ENCODE results near the gene GLRX5. TPM values are rescaled to one million over a fixed set of nuclear protein-coding genes. Genes with fewer than 3 reads are reported as not detected.

GLRX5 gene
- total RNA-seq, 3 donors from 2014 or later: 37.3 to 45.1 (median 40.7) TPM

DNA sequence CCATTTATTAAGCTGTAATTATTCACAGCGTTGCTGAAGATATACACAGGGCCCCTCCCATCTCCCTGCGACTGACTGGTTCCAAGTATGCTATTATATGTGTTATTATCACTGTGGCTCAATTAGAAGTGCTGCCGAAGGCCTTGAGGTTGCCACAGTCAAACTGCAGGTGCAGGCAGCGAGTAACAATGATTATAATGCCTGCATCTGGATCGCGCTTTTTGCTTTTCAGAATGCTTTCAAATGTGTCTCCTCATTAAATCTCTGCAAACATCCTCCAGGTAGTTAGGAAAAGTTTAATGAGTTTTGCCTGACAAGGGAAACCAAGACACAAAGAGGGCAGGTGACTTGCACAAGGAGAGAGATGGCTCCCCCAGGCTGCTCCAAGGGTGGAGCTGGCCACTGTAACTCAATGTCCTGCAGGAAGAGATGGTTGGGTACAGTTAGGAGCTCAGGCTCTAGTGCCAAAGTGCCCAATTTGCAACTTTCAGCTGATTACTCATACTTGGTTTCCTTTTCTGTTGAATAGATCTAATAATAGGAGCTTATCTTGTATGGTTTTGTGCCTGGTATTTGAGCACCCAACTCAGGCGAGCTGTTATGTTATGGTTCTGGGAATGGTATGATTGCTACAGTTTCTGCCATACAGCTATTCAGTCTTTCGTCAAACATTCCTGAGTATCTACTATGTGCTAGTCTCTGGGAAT is 16.7 kb upstream of the GLRX5 start:
- DNase-seq: no peak
- H3K4me1 Mint-ChIP-seq (ENCODE audit: low read depth): peaks cover 83% of the 10 kb centered on the region

DNA sequence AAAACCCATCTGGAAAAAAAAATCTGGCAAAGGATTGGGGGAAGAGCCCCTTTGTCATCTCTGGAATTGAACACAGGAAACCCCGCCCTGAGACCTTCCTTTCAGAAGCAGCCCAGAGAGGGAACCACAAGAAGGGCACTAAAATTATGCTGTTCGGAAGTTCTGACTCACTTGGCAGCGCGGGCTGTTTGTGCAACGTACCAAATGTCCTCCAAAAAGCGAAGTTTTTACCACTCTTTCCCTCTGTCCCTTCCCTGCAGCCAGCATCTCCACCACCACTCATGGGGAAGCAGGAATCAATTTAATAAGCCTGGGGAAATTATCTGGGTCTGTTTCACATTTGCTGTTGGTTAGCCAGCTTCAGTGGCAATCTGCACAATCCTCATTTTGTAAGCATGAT is 15.2 kb upstream of the GLRX5 start:
- Mint-ChIP-seq H3K9me3 (no peaks in the 10 kb centered on the region), H3K4me3 (peak overlapping the region; percentile 77), H3K36me3 (ENCODE audit: insufficient read depth) (no peaks in the 10 kb centered on the region), H3K4me1 (ENCODE audit: low read depth) (peaks cover 88% of the 10 kb centered on the region), H3K27me3 (ENCODE audit: low read depth) (no peaks in the 10 kb centered on the region)
- DNase-seq: peak; percentile 62
- ATAC-seq: peak; percentile 9 to 12

More for the DNA sequence above, 16.7 kb upstream of the GLRX5 start:
- Mint-ChIP-seq H3K27me3 (ENCODE audit: low read depth) (no peaks in the 10 kb centered on the region), H3K4me3 (peak overlapping the region; percentile 77), H3K36me3 (ENCODE audit: insufficient read depth) (no peaks in the 10 kb centered on the region), H3K9me3 (no peaks in the 10 kb centered on the region)
- ATAC-seq: no peak

DNA sequence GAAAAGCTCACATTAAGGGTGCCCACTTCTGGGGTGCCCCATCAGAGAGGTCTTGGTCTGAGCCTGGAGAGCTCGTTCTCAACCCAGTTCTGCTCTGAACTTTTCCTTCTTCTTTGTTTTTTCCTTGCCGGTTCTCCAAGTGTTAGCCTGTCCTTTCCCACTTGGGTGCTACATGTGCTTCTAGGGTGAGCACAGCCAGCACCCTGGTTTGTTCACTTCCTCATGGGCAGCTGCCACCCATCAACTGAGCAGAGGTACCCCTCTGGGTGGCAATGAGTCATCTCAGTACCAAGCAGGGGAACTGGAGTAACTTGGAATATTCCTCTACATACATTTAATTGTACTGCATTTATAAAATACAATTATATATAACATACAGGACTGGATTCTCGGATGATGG is 14.5 kb upstream of the GLRX5 start:
- ATAC-seq (no peak), DNase-seq (no peak)
- Mint-ChIP-seq H3K4me1 (ENCODE audit: low read depth) (peaks cover 88% of the 10 kb centered on the region), H3K9me3 (no peaks in the 10 kb centered on the region), H3K4me3 (peak overlapping the region; percentile 77), H3K36me3 (ENCODE audit: insufficient read depth) (no peaks in the 10 kb centered on the region), H3K27me3 (ENCODE audit: low read depth) (no peaks in the 10 kb centered on the region)

DNA sequence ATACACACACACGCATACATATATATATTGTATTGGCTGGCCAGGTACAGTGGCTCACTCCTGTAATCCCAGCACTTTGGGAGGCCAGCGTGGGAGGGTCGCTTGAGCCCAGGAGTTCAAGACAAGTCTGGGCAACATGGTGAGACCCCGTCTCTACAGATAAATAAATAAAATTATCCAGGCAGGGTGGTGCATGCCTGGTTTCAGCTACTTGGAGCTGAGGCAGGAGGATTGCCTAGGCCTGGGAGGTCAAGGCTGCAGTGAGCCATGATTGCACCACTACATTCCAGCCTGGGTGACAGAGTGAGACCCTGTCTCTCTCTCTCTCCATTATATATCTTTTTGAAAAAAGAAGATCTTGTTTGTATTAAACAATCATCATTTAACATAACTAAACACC is 13.8 kb upstream of the GLRX5 start:
- DNase-seq: no peak
- H3K4me3 Mint-ChIP-seq: no peak overlapping the region
- no peaks in the 10 kb centered on the region for H3K36me3 Mint-ChIP-seq (ENCODE audit: insufficient read depth)
- no peaks in the 10 kb centered on the region for H3K9me3 Mint-ChIP-seq
- no peak for ATAC-seq
- H3K4me1 Mint-ChIP-seq (ENCODE audit: low read depth): peaks cover 87% of the 10 kb centered on the region
- no peaks in the 10 kb centered on the region for H3K27me3 Mint-ChIP-seq (ENCODE audit: low read depth)

DNA sequence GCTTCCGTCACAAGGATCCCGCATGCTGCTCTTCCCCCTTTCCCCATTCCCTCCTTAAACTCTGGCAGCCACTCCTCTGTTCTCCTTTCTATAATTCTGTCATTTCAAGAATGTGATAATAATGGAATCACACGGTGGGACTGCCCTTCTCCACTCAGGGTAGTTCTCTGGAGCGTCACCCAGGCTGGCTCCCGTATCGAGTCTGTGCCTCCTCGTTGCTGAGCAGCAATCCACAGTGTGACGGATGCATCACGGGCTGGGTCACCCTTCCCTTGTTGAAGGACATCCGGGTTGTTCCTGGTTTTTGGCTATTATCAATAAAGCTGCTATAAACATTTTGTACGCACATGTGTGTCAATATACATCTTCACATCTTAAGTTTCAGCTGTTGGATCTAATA is 12.7 kb upstream of the GLRX5 start:
- Mint-ChIP-seq H3K36me3 (ENCODE audit: insufficient read depth) (no peaks in the 10 kb centered on the region), H3K27me3 (ENCODE audit: low read depth) (no peaks in the 10 kb centered on the region), H3K9me3 (no peaks in the 10 kb centered on the region), H3K4me3 (no peak overlapping the region), H3K4me1 (ENCODE audit: low read depth) (peaks cover 92% of the 10 kb centered on the region)
- DNase-seq: no peak
- no peak for ATAC-seq

DNA sequence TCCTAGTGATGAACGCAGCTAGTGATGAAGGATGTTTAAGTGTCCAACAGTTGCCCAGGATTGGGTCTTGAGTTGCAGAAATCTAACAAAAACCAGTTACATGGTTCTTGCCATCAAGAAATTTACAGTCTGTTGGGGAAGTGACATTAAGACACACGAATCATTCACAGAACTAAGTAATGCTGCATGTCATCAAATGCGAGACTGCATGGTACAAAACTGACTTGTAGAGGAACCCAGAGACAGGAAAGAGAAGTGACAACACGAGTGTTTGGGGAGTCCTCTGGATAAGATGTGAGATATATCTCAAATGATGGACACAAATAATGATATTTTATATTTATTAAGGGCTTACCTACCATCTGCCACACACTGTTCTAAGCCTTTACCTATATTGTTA is 12.3 kb upstream of the GLRX5 start:
- no peak for DNase-seq
- ATAC-seq: no peak

DNA sequence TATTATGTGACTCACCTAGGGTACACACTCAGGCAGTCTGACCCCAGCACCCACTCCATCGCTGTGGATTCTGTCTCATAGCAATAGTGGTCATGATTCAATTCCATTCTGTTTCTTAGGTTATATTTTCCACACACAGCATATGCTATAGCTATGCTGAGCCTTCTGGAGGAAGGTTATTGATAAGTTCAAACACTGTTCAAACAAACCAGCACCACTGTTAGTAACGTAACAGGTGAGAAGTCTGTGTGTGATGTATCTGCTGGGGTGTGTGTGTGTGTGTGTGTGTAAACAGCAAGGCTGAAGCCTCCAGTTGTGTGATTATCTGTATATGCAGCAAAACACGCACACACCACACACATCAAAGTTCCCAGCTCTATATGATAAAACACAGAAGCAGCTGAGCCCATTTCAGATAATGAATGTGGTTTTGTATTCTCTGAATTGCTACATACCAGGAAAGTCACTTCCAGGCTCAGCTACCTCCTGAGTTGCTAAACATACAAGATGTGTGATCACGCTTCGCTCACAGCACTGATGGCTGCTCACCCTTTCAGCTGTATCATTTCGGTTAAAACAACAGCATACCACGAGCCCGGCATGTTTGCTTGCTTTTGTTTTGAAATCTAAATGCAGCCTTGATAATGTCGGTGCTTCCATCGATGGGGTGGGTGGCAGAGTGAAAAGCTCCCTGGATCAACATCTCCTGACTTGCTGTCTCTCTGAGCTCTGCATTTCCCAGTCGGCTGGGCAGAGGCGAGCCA is 11.6 kb upstream of the GLRX5 start:
- H3K4me3 Mint-ChIP-seq: peak overlapping the region; percentile 74
- ATAC-seq (peak; percentile 73 to 77), DNase-seq (no peak)
- H3K4me1 Mint-ChIP-seq (ENCODE audit: low read depth): peaks cover 87% of the 10 kb centered on the region
- H3K9me3 Mint-ChIP-seq: no peaks in the 10 kb centered on the region
- H3K27me3 Mint-ChIP-seq (ENCODE audit: low read depth): no peaks in the 10 kb centered on the region
- no peaks in the 10 kb centered on the region for H3K36me3 Mint-ChIP-seq (ENCODE audit: insufficient read depth)

More for the DNA sequence above, 12.3 kb upstream of the GLRX5 start:
- H3K27me3 Mint-ChIP-seq (ENCODE audit: low read depth): no peaks in the 10 kb centered on the region
- H3K4me3 Mint-ChIP-seq: peak overlapping the region; percentile 74
- peaks cover 92% of the 10 kb centered on the region for H3K4me1 Mint-ChIP-seq (ENCODE audit: low read depth)
- no peaks in the 10 kb centered on the region for H3K9me3 Mint-ChIP-seq
- H3K36me3 Mint-ChIP-seq (ENCODE audit: insufficient read depth): no peaks in the 10 kb centered on the region

DNA sequence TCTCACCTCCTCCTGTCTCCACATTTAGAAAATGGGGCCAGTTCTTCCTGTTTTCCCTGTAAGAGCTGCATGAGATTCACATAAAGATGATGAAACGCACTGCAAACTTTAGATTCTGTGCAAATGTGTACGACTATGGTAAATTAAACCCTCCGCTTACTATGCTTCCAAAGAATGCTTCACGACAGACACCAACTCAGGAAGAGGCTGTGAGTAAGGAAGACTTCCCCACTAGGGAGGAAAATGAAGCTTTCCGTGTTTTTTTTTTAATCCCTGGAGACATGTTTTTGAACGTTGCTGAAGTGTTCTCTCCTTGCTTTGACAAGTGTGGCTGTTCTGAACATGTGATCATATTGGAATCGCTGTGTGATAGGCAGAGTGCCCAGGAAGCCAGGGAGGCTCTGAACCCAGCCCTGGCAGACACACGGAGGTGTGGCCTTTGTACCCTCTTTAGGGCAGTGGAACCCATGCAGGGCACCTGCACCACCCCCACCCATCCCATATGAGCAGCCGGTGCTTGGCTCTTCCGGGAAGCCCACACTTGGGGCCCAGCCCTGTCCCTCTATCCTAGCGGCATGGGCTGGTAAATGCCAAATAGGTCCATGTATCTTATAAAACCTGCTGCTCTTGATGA is 10.9 kb upstream of the GLRX5 start:
- ATAC-seq (no peak), DNase-seq (no peak)
- Mint-ChIP-seq H3K27me3 (ENCODE audit: low read depth) (no peaks in the 10 kb centered on the region), H3K9me3 (no peaks in the 10 kb centered on the region), H3K4me1 (ENCODE audit: low read depth) (peaks cover 81% of the 10 kb centered on the region), H3K36me3 (ENCODE audit: insufficient read depth) (no peaks in the 10 kb centered on the region), H3K4me3 (peak overlapping the region; percentile 74)

DNA sequence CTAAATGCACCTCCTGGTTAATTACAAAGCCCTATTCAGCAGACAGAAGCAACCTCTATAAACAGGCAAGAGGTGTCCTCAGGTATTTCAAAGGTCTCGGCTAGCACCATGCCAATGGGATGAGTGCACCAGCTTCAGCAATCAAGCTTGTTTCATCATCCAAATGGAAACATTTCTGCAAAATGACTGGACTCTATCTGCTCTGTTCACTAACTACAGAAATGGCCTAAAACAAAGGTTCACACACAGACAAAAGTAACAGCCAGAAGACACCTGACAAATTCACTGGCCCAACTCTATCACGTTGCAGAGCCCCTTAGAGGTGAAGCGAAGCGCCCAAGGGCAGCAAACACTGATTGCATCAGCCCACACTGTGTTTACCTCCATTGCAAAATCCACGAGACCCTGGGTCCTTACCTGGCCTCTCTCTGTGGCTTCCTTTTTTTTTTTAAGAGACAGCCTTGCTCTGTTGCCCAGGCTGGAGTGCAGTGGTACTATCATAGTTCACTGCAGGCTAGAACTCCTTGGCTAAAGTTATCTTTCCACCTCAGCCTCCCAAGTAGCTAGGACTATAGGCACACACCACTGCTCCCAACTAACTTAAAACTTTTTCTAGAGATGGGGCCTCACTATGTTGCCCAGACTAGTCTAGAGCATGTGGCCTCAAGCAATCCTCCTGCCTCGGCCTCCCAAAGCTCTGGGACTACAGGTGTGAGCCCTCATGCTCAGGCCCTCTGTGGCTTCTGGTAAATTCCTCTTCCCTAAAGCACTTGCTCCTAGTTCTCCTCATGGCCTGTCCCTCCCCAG is 9.9 kb upstream of the GLRX5 start:
- peaks cover 73% of the 10 kb centered on the region for H3K4me1 Mint-ChIP-seq (ENCODE audit: low read depth)

DNA sequence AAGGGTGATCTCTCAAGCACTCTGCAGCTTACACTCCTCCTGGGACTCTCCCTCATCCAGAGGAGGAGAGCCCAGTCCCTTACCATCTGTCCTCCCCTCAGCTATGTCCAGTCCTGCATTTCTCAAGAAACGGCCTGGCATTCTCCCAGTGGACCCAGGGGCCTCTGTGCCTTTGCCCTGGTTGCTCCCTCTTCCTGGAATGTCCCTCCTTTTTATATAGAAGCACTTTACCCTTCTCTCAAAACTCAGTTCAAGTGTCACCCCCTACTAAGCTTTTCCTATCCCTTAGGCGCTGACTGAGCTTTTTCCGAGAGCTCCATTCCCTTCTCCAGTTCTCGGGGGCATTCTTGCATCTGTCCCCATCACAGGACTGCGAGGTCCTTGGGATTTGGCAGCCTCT is 8.9 kb upstream of the GLRX5 start:
- Mint-ChIP-seq H3K4me1 (ENCODE audit: low read depth) (peaks cover 77% of the 10 kb centered on the region), H3K4me3 (no peak overlapping the region), H3K9me3 (no peaks in the 10 kb centered on the region), H3K27me3 (ENCODE audit: low read depth) (no peaks in the 10 kb centered on the region), H3K36me3 (ENCODE audit: insufficient read depth) (peaks cover 7% of the 10 kb centered on the region)
- no peak for DNase-seq
- ATAC-seq: no peak

More for the DNA sequence above, 9.9 kb upstream of the GLRX5 start:
- no peak for ATAC-seq
- H3K36me3 Mint-ChIP-seq (ENCODE audit: insufficient read depth): no peaks in the 10 kb centered on the region
- no peak overlapping the region for H3K4me3 Mint-ChIP-seq
- DNase-seq: no peak
- H3K9me3 Mint-ChIP-seq: no peaks in the 10 kb centered on the region
- no peaks in the 10 kb centered on the region for H3K27me3 Mint-ChIP-seq (ENCODE audit: low read depth)

DNA sequence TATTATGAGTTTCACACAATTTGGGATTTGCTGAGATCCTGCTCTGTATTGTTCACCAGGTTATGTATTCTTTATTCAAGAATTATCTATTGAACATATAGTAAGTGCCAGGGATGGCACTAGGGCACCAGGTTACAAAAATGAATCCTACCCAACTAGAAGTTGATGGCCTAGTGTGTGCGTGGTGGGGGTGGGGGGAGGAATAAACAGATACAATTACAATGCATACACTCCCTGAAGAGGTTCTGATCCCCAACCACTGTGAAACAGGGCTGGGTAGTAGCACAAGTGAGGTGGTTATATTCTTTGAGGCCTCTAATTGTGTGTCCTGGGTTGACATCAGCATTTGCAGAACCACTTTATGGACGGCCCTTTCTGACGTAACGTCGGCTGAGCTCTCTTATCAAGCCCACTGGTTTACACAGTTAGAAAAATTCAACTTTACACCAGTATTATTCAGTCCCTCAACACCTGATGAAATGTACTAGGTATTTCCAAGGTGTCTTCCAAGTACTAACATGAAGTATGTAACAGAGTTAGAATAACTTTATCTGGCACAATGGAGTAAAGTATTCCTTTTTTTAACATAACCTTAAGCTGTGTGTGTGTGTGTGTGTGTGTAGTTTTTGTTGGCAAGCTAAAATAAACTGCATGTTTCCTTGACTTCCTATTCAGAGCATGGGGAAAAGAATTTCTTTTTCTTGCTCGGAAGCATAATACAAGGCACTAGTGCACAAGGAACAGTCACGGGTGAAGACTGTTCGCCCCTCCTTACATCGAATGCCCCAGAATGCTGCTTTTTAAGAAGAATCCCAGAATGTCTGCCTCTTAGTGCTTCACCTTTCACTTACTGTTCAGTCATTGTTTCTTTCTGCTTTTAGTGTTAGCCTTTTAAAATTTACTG is 8.1 kb upstream of the GLRX5 start:
- Mint-ChIP-seq H3K4me3 (no peak overlapping the region), H3K4me1 (ENCODE audit: low read depth) (peaks cover 75% of the 10 kb centered on the region), H3K27me3 (ENCODE audit: low read depth) (no peaks in the 10 kb centered on the region), H3K9me3 (no peaks in the 10 kb centered on the region), H3K36me3 (ENCODE audit: insufficient read depth) (peaks cover 9% of the 10 kb centered on the region)
- DNase-seq: no peak
- ATAC-seq: no peak

DNA sequence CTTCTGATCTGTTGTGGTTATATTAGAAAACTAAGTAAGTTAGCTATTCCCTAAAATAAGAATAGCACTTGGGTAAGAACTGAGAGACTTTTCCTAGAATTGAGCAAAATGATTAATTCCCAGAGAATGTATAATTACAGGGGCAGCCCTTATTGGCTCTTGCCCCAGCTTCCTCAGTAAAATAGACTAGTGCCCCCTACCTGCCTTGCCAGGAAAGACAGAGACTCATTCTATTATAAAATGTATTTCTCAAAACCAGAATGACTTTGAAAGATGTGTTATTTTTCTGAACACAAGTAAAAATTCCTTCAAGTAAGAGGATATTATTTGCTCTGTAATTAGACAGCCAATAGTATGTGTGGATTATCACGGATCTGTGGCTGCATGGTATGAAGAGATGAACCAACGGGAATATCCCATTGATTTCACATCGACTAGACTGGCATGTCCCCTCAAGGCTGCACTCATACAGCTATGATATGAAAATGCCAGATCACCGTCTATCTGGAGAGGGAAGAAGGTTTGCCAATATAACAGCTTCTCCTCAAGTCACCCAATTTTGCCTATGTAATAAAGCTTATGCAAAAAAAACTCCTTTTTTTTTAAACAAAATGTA is 7.4 kb upstream of the GLRX5 start:
- Mint-ChIP-seq H3K4me3 (peak overlapping the region; percentile 13), H3K4me1 (ENCODE audit: low read depth) (peaks cover 74% of the 10 kb centered on the region), H3K36me3 (ENCODE audit: insufficient read depth) (peaks cover 16% of the 10 kb centered on the region), H3K27me3 (ENCODE audit: low read depth) (no peaks in the 10 kb centered on the region), H3K9me3 (no peaks in the 10 kb centered on the region)
- peak; percentile 42 for DNase-seq
- ATAC-seq: no peak

DNA sequence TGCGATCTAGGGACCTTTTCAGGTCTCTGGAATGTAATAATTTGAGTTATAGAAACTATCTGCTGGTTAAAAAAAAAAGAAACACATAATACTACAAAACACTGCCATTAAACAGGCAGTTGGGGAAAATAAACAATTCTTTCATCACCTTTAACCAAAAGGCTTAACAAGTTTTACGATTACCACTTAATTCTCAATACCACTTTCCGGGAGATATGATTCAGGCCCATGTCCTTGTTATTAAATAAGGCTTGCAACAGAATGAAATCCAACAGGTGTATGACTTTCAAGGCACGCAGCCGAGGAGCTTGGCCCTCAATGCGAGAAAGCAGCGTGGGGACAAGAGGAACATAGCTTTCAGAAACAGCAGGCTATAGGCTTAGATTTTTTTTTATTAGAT is 5.6 kb upstream of the GLRX5 start:
- Mint-ChIP-seq H3K9me3 (no peaks in the 10 kb centered on the region), H3K4me3 (no peak overlapping the region), H3K36me3 (ENCODE audit: insufficient read depth) (peaks cover 27% of the 10 kb centered on the region), H3K27me3 (ENCODE audit: low read depth) (no peaks in the 10 kb centered on the region), H3K4me1 (ENCODE audit: low read depth) (peaks cover 63% of the 10 kb centered on the region)
- DNase-seq (no peak), ATAC-seq (no peak)

Data from activated T-cell treated with anti-CD3 and anti-CD28 coated beads, Interleukin-2, amount 50 U/mL, for 4 hours (primary cell).